Bronchial epithelial cell (primary cell): ENCODE results near the gene TIMP2. TPM values are rescaled to one million over a fixed set of nuclear protein-coding genes. Genes with fewer than 3 reads are reported as not detected.

Experiments
- DNase-seq: peaks from one replicate; pipeline ENCODE4 v3.0.0-alpha.2; 2010; ENCODE audit warnings: low read depth
- FAIRE-seq: peaks from 2 replicates; lab custom pipeline; 2011; peaks lifted over from hg19 to GRCh38; lab: Jason Lieb, UNC
- H3K27me3 ChIP-seq: 2 replicates; pipeline ENCODE4 v1.5.1; 2011; ENCODE audit warnings: low read length; ENCODE audit not compliant: control insufficient read depth, insufficient read depth
- H3K36me3 ChIP-seq: 2 replicates; pipeline ENCODE4 v1.5.1; 2011; ENCODE audit warnings: low read length; ENCODE audit not compliant: control insufficient read depth, insufficient read depth
- H3K4me3 ChIP-seq: 2 replicates; pipeline ENCODE4 v1.5.1; 2011; ENCODE audit warnings: mild to moderate bottlenecking, low read depth, low read length, control low read depth
- CTCF ChIP-seq: IDR thresholded peaks from 2 replicates; pipeline ENCODE4 v1.5.1; 2011; ENCODE audit warnings: mild to moderate bottlenecking, moderate library complexity, low read length, control low read depth, inconsistent platforms; ENCODE audit not compliant: insufficient read depth, severe bottlenecking
- total RNA-seq: library from RNA; depleted of rRNA; stranded (reverse); fragments of >200 nt; gene quantifications from 2 replicates; pipeline ENCODE4 v1.2.1, GENCODE V29; 2014

TIMP2 gene
- 2.1 and 2.2 TPM in 2 replicates for total RNA-seq

GRCh38 chr17:78925234-78925633 is at the start of gene TIMP2:
TIMP2 (minus strand) TSS chr17:78925387; CDS start chr17:78925088, 299 bp downstream.
- DNase-seq: no peak
- Histone ChIP-seq H3K36me3 (no peaks in the 10 kb centered on the region), H3K27me3 (peaks cover 7% of the 10 kb centered on the region), H3K4me3 (no peak within 1 kb of the TSS)
- no peak for FAIRE-seq
- TF ChIP-seq CTCF: peak; percentile 20

DNA sequence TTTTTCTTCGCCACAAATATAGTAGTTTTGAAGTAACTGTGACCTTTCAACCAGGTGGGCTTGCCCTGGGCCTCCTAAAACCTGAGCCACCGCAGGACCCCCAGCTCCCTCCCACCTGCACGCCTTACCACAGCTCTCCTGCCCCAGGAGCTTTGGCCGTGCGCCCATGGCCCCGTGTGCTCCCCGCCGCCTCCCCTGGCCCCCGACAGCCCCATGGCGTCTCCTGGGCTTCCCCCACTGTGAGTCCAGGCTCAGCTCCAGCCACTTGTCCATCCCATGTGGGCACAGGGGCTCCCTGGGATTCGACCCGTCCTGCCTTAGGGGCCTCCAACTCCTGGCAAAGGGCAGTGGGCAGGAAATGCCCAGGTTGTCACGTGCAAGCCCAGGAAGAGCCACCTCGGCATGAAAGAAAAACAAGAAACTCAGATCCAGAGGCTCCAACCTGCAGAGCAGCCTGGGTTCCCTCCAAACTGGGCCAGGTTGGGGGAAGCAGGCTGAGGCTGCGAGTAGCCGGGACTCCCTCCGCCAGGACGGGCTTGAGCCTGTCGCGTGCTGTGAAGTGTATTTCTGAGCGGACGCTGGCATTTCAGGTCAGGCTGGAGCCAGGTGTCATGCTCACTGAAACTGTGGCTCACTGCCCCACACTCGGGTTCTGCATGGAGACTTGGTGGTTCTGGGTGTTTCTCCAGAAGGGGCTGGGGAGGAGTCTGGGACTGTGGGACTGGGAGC is 48.8 kb upstream of the TIMP2 start:
- no peak for TF ChIP-seq CTCF
- DNase-seq (no peak), FAIRE-seq (no peak)

GRCh38 chr17:78973196-78973595 is 48.0 kb upstream of the TIMP2 start:
- DNase-seq (no peak), FAIRE-seq (no peak)
- H3K4me3 ChIP-seq: no peak overlapping the region
- no peak for TF ChIP-seq CTCF
- H3K36me3 ChIP-seq: peaks cover 5% of the 10 kb centered on the region
- no peaks in the 10 kb centered on the region for H3K27me3 ChIP-seq

More for the DNA sequence above, 48.8 kb upstream of the TIMP2 start:
- H3K4me3 ChIP-seq: no peak overlapping the region
- H3K27me3 ChIP-seq: no peaks in the 10 kb centered on the region
- H3K36me3 ChIP-seq: peaks cover 5% of the 10 kb centered on the region

DNA sequence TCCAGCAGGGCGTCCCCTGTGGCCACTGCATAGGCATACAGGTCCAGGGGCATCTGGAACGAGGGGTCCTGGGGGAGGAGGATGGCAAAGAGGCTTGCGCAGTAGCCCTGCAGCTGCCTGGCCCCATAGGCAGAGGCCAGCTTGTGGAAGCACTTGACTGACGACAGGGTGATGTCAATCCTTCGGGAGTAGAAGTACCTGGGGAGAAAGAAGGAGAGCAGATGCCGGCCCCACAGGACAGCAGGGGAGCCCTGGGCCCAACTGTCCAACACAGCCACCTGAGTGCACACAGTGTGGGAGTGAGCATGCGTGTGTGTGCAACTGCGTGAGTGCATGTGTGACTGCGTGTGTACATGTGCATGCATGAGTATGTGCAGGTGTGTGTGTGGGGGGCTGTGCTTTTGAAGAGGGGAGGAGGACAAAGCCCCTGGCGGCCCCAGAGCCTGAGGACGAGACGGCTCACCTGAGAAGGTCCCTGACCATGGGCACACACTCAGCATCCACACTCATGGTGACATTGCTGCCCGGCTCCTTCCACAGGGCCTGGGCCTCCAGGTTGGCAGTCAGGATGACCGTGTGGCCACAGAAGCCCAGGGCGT is 47.4 kb upstream of the TIMP2 start:
- DNase-seq (no peak), FAIRE-seq (no peak)

DNA sequence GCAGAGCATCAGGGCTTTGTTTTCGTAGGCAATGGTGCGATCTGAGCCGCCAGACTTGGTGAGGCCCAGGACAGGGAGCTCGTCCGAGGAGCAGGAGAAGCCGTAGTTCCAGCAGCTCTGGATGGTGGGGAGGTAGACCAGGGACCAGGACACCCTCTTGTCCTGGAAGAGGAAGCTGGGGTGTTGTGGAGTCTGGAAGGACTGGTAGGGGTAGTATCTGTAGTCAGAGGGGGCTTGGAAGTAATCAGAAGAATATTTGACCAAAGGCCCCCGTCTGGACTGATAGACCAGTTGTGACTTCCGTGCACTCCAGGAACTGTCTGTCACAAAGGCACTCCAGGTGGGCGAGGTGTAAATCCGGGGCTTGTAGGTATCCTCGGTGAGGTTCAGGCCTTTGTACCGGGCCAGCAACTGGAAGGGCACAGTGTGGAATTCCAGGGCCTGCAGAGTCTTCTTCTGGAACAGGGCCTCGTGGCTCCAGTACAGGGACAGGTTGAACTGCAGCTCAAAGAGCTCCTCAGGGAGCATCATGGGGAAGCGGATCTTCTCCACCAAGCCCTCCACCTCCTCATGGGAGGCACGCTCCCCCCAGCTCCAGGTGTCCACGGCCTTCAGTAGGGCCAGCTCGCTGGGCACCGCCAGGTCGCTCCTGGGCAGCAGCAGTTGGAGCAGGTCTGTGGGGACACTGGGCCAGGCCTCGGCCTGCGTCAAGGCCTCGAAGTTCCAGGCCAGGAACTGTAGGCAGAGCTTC is 46.7 kb upstream of the TIMP2 start:
- TF ChIP-seq CTCF: no peak
- H3K36me3 ChIP-seq: peaks cover 5% of the 10 kb centered on the region
- H3K4me3 ChIP-seq: no peak overlapping the region
- no peak for FAIRE-seq
- H3K27me3 ChIP-seq: no peaks in the 10 kb centered on the region
- DNase-seq: no peak

More for the DNA sequence above, 47.4 kb upstream of the TIMP2 start:
- Histone ChIP-seq H3K27me3 (no peaks in the 10 kb centered on the region), H3K36me3 (peaks cover 5% of the 10 kb centered on the region), H3K4me3 (no peak overlapping the region)
- no peak for TF ChIP-seq CTCF
